ENCODE results near the gene BMP7.

- TF ChIP-seq CTCF (IDR thresholded peaks at IDR 0.05) = no peak
- no peak for TF ChIP-seq POLR2A (IDR thresholded peaks at IDR 0.05)
Measured at GRCh38 chr20:57288651-57289277, 22.3 kb upstream of the BMP7 start.
